HUES6 (cell line): ENCODE results near the gene HDAC6.
"Not testable (repeated sequence)": the region's sequence is repeated elsewhere in the genome, so short reads cannot be mapped to it uniquely, and the experiment has no call there.

Experiments
- H3K27ac ChIP-seq: 2 replicates; pipeline ENCODE4 v1.7.0; 2013; ENCODE audit warnings: low read depth, mild to moderate bottlenecking, low read length, inconsistent platforms
- H3K27me3 ChIP-seq: 2 replicates; pipeline ENCODE4 v1.6.1; 2013; ENCODE audit warnings: low read length; ENCODE audit not compliant: control insufficient read depth, insufficient read depth
- H3K36me3 ChIP-seq: 2 replicates; pipeline ENCODE4 v1.6.1; 2013; ENCODE audit warnings: low read length; ENCODE audit not compliant: control insufficient read depth, insufficient read depth
- H3K4me1 ChIP-seq: 2 replicates; pipeline ENCODE4 v1.6.1; 2013; ENCODE audit warnings: low read length; ENCODE audit not compliant: control insufficient read depth, insufficient read depth
- H3K4me3 ChIP-seq: 2 replicates; pipeline ENCODE4 v1.5.1; 2013; ENCODE audit warnings: low read depth, low read length
- H3K9ac ChIP-seq: one replicate; pipeline ENCODE4 v1.6.1; 2013; ENCODE audit warnings: mild to moderate bottlenecking, low read length
- H3K9me3 ChIP-seq: 2 replicates; pipeline ENCODE4 v1.6.1; 2013; ENCODE audit warnings: low read depth, low read length; ENCODE audit not compliant: control insufficient read depth, insufficient read depth

Gene HDAC6

DNA sequence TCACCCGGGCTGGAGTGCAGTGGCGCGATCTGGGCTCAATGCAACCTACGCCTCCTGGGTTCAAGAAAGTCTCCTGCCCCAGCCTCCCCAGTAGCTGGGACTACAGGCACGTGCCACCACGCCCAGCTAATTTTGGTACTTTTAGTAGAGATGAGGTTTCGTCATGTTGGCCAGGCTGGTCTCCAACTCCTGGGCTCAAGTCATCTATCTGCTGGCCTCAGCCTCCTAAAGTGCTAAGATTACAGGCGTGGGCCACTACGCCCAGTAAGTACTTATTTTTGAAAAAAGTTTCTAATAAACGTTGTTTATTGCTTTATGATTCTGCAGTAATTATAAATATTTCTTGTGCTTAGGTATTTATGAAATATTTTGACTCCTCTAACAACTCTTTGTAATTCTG, 37.8 kb downstream of the HDAC6 start:
- no peaks in the 10 kb centered on the region for H3K36me3 ChIP-seq
- peaks cover 23% of the 10 kb centered on the region for H3K27me3 ChIP-seq
- no peak overlapping the region for H3K9ac ChIP-seq
- H3K4me3 ChIP-seq, result no peak overlapping the region
- peaks cover 3% of the 10 kb centered on the region; the same call in 1 of the 2 replicates for H3K4me1 ChIP-seq
- no peak overlapping the region for H3K27ac ChIP-seq
- H3K9me3 ChIP-seq, result peaks cover 3% of the 10 kb centered on the region; the same call in 1 of the 2 replicates

DNA sequence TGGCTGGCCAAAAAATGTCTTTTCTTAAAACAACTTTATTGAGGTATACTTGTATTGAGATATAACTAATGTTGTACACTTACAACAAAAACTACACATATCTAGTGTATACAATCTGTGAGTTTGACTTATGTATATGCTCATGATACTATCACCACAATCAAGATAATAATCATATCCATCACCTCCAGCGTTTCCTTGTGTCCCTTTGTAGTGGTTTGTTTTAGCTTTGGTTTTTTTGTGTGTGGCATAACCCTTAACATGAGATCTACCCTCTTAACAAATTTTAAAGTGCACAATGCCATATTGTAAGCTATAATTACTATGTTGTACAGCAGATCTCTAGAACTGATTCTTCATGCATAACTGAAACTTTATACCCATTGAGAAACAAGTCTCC, 47.0 kb downstream of the HDAC6 start:
- no peak overlapping the region for H3K27ac ChIP-seq

DNA sequence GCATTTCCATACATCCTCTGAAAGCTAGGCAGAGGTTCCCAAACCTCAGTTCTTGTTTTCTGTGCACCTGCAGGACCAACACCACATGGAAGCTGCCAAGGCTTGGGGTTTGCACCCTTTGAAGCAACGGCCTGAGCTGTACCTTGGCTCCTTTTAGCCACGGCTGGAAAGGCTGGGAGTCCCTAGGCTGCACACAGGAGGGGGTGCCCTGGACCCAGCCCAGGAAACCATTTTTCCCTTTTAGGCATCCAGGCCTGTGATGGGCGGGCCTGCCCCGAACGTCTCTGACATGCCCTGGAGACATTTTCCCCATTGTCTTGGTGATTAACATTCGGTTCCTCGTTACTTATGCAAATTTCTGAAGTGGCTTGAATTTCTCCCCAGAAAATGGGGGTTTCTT, 51.0 kb downstream of the HDAC6 start:
- Histone ChIP-seq H3K27me3 (no peaks in the 10 kb centered on the region), H3K4me1 (no peaks in the 10 kb centered on the region)

More for the DNA sequence above, 47.0 kb downstream of the HDAC6 start:
- H3K9me3 ChIP-seq, result peaks cover 29% of the 10 kb centered on the region
- H3K4me3 ChIP-seq, result no peak overlapping the region
- H3K27me3 ChIP-seq, result no peaks in the 10 kb centered on the region
- H3K4me1 ChIP-seq, result no peaks in the 10 kb centered on the region
- H3K9ac ChIP-seq, result no peak overlapping the region
- no peaks in the 10 kb centered on the region for H3K36me3 ChIP-seq

DNA sequence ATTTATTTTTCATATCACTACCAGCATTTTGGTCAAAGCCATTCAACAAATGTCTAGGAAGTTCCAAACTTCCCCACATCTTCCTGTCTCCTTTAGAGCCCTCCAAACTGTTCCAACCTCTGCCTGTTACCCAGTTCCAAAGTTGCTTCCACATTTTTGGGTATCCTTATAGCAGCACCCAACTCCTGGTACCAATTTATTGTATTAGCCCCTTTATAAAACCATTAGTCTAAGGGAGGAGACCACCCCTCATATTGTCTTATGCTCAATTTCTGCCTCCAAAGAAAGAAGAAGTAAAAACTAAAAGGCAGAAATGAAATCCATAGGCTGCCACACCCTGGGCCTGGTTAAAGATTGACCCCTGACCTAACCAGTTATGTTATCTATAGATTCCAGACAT, 51.6 kb downstream of the HDAC6 start:
- H3K4me3 ChIP-seq, H3K9ac ChIP-seq, H3K27ac ChIP-seq, H3K4me1 ChIP-seq, H3K36me3 ChIP-seq, H3K27me3 ChIP-seq: not testable (repeated sequence)
- H3K9me3 ChIP-seq, result peaks cover 26% of the 10 kb centered on the region

More for the DNA sequence above, 51.0 kb downstream of the HDAC6 start:
- H3K9ac ChIP-seq, result no peak overlapping the region
- H3K27ac ChIP-seq, result no peak overlapping the region
- H3K36me3 ChIP-seq, result no peaks in the 10 kb centered on the region
- H3K4me3 ChIP-seq, result no peak overlapping the region
- H3K9me3 ChIP-seq, result peaks cover 26% of the 10 kb centered on the region

DNA sequence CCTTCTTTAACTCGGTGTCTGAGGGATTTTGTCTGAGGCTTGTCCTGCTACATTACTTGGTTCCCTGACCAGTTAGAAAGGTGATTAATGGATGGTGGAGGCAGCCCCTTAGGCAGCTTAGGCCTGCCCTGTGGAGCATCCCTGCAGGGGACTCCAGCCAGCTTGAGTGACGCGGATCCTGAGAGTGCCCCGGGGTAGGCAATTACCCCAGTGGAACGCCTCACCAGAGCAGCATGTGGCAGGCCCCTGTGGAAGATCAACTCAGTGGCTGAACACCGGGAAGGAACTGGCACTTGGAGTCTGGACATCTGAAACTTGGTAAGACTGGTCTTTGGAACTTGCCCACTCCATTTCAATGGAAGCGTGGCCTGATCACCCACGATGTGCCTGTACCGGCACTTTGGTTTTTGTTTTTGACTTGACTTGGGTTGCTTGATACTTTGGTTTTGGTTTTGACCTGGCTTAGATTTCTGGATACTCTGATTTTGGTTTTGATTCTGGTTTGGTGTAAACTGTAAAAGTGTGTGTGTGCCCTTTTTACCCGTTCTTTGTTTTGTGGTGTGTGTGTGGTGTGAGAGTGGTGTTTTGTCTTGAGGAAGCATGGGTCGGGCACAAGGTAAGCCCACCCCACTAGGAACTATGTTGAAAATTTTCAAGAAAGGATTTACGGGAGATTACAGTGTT, 52.4 kb downstream of the HDAC6 start:
- not testable (repeated sequence) for H3K4me3 ChIP-seq, H3K27ac ChIP-seq, H3K4me1 ChIP-seq, H3K36me3 ChIP-seq, H3K27me3 ChIP-seq, H3K9ac ChIP-seq
- H3K9me3 ChIP-seq, result peaks cover 26% of the 10 kb centered on the region

DNA sequence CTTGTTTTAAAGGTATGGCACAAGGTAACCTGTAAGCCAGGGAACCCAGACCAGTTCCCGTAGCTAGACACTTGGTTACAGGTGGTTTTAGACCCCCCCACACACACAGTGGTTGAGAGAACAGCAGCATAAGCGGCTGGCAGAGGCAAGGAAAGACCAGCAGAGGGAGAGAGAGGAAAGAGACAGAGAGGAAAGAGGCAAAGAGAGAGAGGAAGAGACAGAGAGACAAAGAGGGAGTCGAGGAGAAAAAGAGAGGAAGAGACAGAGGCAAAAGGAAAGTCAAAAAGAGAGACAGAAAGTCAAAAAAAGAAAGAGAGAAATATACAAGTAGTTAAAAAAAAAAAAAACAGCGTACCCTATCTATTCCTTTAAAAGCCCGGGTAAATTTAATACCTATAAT, 53.0 kb downstream of the HDAC6 start:
- H3K4me3 ChIP-seq, result no peak overlapping the region
- H3K9ac ChIP-seq, result no peak overlapping the region
- H3K27me3 ChIP-seq, result no peaks in the 10 kb centered on the region
- no peaks in the 10 kb centered on the region for H3K36me3 ChIP-seq
- no peaks in the 10 kb centered on the region for H3K4me1 ChIP-seq
- H3K9me3 ChIP-seq, result peaks cover 26% of the 10 kb centered on the region
- H3K27ac ChIP-seq, result no peak overlapping the region

DNA sequence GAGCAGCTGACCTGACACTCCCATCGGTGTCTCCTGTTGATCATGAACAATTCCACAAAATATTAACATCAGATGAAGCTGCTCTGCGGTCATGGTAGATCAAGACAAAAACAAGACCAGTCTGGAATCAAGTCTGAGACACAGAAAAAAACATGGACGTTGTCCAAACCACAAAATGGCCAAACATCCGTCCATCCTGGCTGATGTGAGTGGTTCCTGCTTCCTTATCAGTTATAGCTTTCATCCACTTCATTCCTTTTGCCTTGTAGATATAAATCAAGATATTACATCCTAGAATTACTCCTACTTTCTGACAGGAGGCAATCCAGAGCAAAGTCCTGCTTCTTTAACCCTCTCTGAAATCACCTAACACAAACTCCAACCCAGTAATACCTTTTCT, 62.3 kb downstream of the HDAC6 start:
- H3K36me3 ChIP-seq, result no peaks in the 10 kb centered on the region
- H3K27ac ChIP-seq, result no peak overlapping the region
- no peak overlapping the region for H3K4me3 ChIP-seq
- peaks cover 7% of the 10 kb centered on the region; the same call in 1 of the 2 replicates for H3K4me1 ChIP-seq
- no peaks in the 10 kb centered on the region for H3K27me3 ChIP-seq
- peaks cover 11% of the 10 kb centered on the region; the same call in 1 of the 2 replicates for H3K9me3 ChIP-seq
- H3K9ac ChIP-seq, result no peak overlapping the region

DNA sequence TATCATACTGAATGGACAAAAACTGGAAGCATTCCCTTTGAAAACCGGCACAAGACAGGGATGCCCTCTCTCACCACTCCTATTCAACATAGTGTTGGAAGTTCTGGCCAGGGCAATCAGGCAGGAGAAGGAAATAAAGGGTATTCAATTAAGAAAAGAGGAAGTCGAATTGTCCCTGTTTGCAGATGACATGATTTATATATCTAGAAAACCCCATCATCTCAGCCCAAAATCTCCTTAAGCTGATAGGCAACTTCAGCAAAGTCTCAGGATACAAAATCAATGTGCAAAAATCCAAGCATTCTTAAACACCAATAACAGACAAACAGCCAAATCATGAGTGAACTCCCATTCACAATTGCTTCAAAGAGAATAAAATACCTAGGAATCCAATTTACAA, 70.2 kb downstream of the HDAC6 start:
- not testable (repeated sequence) for H3K36me3 ChIP-seq, H3K9ac ChIP-seq, H3K27ac ChIP-seq, H3K4me1 ChIP-seq, H3K27me3 ChIP-seq, H3K4me3 ChIP-seq, H3K9me3 ChIP-seq
